ES-I3 (cell line): ENCODE results near the gene S1PR1.

ENCODE experiments used
- H3K36me3 ChIP-seq: 2 replicates; pipeline ENCODE4 v1.6.1; 2013; ENCODE audit warnings: mild to moderate bottlenecking, low read length, control low read depth, moderate library complexity; ENCODE audit not compliant: insufficient read depth
- H3K4me1 ChIP-seq: 2 replicates; pipeline ENCODE4 v1.6.1; 2013; ENCODE audit warnings: mild to moderate bottlenecking, control low read depth, low read length; ENCODE audit not compliant: insufficient read depth
- H3K9ac ChIP-seq: 2 replicates; pipeline ENCODE4 v1.6.1; 2013; ENCODE audit warnings: low read depth, mild to moderate bottlenecking, low read length, moderate library complexity
- H3K9me3 ChIP-seq: 2 replicates; pipeline ENCODE4 v1.6.1; 2013; ENCODE audit warnings: mild to moderate bottlenecking, low read length, moderate library complexity; ENCODE audit not compliant: control insufficient read depth, insufficient read depth

Gene S1PR1

GRCh38 chr1:101267082-101267481, 30.3 kb downstream of the S1PR1 start:
- H3K36me3 ChIP-seq = no peaks in the 10 kb centered on the region
- peaks cover 10% of the 10 kb centered on the region; the same call in 1 of the 2 replicates for H3K4me1 ChIP-seq
- H3K9me3 ChIP-seq = no peaks in the 10 kb centered on the region
- H3K9ac ChIP-seq = no peak overlapping the region

GRCh38 chr1:101268893-101269292, 32.1 kb downstream of the S1PR1 start:
- no peak overlapping the region for H3K9ac ChIP-seq
- no peaks in the 10 kb centered on the region for H3K9me3 ChIP-seq
- H3K4me1 ChIP-seq = no peaks in the 10 kb centered on the region
- H3K36me3 ChIP-seq = no peaks in the 10 kb centered on the region

- Histone ChIP-seq H3K9me3 (no peaks in the 10 kb centered on the region), H3K36me3 (no peaks in the 10 kb centered on the region), H3K4me1 (no peaks in the 10 kb centered on the region), H3K9ac (no peak overlapping the region)
Observed at GRCh38 chr1:101275672-101276071, 38.9 kb downstream of the S1PR1 start.

DNA sequence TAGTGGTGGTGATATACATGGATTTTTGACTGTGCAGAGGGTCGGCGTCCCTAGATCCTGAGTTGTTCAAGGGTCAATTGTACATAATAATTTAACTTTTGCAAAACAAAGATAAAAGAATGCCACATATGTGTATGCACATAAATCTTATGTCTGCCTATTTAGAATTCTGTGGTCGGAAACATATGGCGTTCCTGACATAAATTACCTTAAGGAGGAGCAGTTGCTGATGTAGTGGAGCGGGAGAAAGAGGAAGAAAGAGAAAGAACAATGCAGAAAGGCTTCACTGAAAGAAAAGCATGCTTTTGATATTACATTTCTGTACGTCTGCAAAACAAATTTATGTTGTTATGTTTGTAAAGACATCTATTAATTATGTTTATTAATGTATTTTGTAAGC, 40.0 kb downstream of the S1PR1 start:
- no peaks in the 10 kb centered on the region for H3K36me3 ChIP-seq

GRCh38 chr1:101278238-101278637, 41.4 kb downstream of the S1PR1 start:
- no peaks in the 10 kb centered on the region for H3K9me3 ChIP-seq
- H3K36me3 ChIP-seq = no peaks in the 10 kb centered on the region
- no peak overlapping the region for H3K9ac ChIP-seq
- no peaks in the 10 kb centered on the region for H3K4me1 ChIP-seq

More for the DNA sequence above, 40.0 kb downstream of the S1PR1 start:
- Histone ChIP-seq H3K9ac (no peak overlapping the region), H3K9me3 (no peaks in the 10 kb centered on the region), H3K4me1 (no peaks in the 10 kb centered on the region)

DNA sequence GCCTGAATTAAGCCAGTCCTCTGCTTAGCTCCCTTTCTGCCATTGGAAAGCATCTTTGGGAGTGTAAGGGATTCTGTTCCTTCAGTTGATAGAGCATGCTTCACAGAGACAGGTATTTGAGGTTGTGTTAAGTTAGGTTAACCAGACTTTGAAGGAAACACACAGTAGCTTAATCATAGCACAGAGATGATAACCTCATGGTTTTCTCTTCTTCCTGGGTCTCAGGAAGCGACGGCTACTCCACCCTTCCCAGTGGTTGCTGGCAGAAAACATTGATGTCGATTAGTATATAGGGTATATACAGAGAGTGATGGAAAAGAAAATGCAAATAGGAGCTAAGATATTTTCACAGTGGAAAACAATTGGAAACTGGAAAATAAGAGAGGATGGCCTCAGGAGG, 42.0 kb downstream of the S1PR1 start:
- Histone ChIP-seq H3K9me3 (no peaks in the 10 kb centered on the region), H3K36me3 (no peaks in the 10 kb centered on the region), H3K9ac (no peak overlapping the region), H3K4me1 (no peaks in the 10 kb centered on the region)

DNA sequence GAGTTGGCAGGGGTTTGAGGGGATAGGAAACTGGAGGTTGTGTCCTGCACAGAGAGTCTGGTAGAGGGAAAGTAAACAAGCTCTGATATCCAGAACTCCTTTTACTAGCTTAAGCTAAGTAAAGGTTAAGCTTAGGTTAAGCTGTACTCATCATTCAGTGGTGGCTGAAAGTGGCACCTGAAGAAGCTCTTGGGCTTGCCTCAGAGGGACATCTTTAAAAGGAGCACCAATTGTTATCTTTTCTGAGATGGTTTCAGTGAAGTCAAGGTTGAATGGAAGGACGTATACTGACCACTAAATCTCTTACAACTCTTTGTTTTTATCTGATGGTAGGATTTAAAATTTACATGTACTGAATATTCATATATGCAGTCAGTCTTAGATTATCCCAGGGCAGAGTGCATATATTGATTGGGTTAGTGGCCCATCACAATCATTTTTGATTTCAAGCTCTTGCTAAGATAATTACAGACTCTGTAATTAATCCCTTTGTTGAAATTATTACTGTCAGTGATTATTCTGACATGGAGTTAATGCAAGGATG, 43.3 kb downstream of the S1PR1 start:
- H3K36me3 ChIP-seq = no peaks in the 10 kb centered on the region
- no peaks in the 10 kb centered on the region for H3K9me3 ChIP-seq
- no peaks in the 10 kb centered on the region for H3K4me1 ChIP-seq
- no peak overlapping the region for H3K9ac ChIP-seq

- H3K9ac ChIP-seq = no peak overlapping the region
- no peaks in the 10 kb centered on the region for H3K4me1 ChIP-seq
- H3K36me3 ChIP-seq = no peaks in the 10 kb centered on the region
- H3K9me3 ChIP-seq = no peaks in the 10 kb centered on the region
Observed at GRCh38 chr1:101280942-101281654, 44.3 kb downstream of the S1PR1 start.

DNA sequence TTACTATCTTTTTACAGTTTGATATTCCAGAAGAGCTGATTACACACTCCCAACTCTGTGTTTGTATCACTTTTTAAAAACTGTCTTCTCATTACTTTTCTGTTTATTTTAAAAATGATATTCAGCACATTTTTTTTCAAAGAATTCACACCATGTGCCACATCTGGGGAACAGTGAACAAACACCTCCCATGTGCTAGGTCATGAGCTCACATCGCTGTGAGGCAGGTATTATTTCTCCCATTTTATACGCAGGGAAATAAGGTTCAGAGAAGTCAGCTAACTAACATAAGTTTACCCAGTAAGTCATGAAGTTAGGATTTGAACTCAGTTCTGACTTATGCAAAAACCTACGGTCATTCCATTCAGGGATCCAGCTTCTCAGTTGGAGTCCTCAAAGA, 44.9 kb downstream of the S1PR1 start:
- Histone ChIP-seq H3K36me3 (no peaks in the 10 kb centered on the region), H3K9ac (no peak overlapping the region), H3K4me1 (no peaks in the 10 kb centered on the region), H3K9me3 (no peaks in the 10 kb centered on the region)

- Histone ChIP-seq H3K4me1 (no peaks in the 10 kb centered on the region), H3K9ac (no peak overlapping the region), H3K9me3 (no peaks in the 10 kb centered on the region), H3K36me3 (no peaks in the 10 kb centered on the region)
Observed at GRCh38 chr1:101282314-101283038, 45.7 kb downstream of the S1PR1 start.

DNA sequence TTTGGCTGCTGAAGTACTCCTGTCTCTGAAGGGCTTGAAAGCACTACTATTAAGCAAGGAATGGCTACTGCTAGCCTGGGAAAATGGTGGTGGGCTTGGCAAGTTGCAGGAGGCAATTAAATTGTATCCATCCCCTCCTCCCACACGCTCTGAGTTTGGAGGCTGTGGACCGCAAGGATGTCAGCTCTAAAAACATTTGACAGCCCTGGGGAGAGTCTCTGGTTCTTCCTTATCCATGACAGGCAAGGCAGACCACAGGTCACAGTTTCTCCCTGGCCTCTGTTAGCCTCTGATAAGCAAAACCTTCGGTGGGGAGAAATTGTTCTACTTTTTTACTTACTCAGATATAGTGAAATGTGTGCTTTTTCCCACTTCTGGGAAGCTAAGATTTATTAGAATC, 46.6 kb downstream of the S1PR1 start:
- no peaks in the 10 kb centered on the region for H3K4me1 ChIP-seq
- H3K36me3 ChIP-seq = no peaks in the 10 kb centered on the region
- no peaks in the 10 kb centered on the region for H3K9me3 ChIP-seq
- H3K9ac ChIP-seq = no peak overlapping the region

DNA sequence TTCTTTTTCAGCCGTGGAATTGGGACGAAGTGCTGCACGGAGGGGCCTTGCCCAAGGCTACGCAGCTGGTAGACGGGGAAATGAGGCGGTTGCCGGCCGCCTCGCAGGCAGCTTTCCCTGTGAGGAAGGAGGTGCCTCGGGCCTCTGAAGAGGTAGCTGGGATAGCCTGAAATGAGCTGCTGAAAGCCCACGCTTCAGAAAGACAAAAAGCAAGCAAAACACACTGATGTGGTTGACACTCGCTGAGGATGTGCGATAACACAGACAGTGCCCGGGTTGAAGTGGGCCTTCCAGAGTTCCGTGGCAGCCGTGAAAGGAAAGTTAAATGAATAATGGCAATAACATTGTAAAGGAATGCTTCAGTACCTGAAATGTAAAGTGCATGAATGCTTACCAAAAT, 47.2 kb downstream of the S1PR1 start:
- H3K9me3 ChIP-seq = no peaks in the 10 kb centered on the region
- no peak overlapping the region for H3K9ac ChIP-seq
- no peaks in the 10 kb centered on the region for H3K4me1 ChIP-seq
- H3K36me3 ChIP-seq = no peaks in the 10 kb centered on the region

GRCh38 chr1:101284622-101285218, 47.9 kb downstream of the S1PR1 start:
- H3K4me1 ChIP-seq = no peaks in the 10 kb centered on the region
- H3K9ac ChIP-seq = no peak overlapping the region
- no peaks in the 10 kb centered on the region for H3K9me3 ChIP-seq
- H3K36me3 ChIP-seq = no peaks in the 10 kb centered on the region

DNA sequence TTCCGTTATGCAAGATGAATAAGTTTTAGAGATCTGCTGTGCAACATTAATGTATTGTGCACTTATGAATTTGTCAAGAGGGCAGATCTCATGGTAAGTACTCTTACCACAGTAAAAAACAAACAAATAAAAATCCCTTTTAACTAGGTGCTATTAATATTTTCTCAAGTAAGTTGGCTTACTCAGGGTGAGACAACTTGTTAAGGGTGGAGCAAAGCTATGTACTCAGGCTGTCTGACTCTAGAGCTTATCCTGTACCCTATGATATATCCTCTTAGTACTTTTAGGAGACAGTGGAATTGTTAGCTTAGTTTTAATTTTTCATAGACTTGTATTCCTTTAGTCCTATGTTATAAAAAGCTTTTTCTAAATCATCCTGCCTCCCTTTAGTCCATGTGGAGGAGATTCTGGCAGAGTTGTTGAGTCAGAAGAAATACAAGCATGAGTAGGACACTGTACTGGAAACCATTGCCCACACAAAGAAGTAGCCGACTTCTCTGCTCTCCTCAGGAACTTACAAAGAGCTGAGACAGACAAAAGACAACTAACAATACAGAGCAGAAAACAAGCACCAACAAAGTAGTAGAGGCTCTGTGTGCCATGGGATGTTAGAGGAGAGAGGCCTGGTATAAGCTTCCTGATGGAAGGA, 49.2 kb downstream of the S1PR1 start:
- no peaks in the 10 kb centered on the region for H3K9me3 ChIP-seq
- no peaks in the 10 kb centered on the region for H3K36me3 ChIP-seq
- H3K4me1 ChIP-seq = peaks cover 5% of the 10 kb centered on the region; the same call in 1 of the 2 replicates
- H3K9ac ChIP-seq = no peak overlapping the region
